Testis (tissue), 2 donors: ENCODE results near the gene RTBDN.

Experiments
- CTCF ChIP-seq, 3 experiments: fragments of 450-650 bp in 2 of 3; fragments of 200-600 bp in 1 of 3; sonication (generic) in 1 of 3; IDR thresholded peaks; one replicate each; pipeline ENCODE4 v1.5.1; 2016 to 2019; ENCODE audit warnings: antibody characterized with exemption in 3 of 3, mild to moderate bottlenecking in 2 of 3, moderate library complexity in 1 of 3
- POLR2A ChIP-seq: fragments of 450-650 bp; IDR thresholded peaks from one replicate; pipeline ENCODE4 v1.6.1; 2017; ENCODE audit warnings: antibody characterized with exemption, mild to moderate bottlenecking, moderate library complexity

GRCh38 chr19:12821761-12822160 is 12.6 kb downstream of the RTBDN start:
- no peak for TF ChIP-seq CTCF (IDR thresholded peaks at IDR 0.05)
- no peak for TF ChIP-seq POLR2A
